Hematopoietic multipotent progenitor cell treated with erythropoietin and hydrocortisone succinate and interleukin-3 and kit ligand, for 6 days (in vitro differentiated cells): ENCODE data around the gene UQCR11.

Source experiments
- DNase-seq: peaks from one replicate; pipeline ENCODE4 v3.0.0-alpha.2; 2015

The UQCR11 gene

DNA sequence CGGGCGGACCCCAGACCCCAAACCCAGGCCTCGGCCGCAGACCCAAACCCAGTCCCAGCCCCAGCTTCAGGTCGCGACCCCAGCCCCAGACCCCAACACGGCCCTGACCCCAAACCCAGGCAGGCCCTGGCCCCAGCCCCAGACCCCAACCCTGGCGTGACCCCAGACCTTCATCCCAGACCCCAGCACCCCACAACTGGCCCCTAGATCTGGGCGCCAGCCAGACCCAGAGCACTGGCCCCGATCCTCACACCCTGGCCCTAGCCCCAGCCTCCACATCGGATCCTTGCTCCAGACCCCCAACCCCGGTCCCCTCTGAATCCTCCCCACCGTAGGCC is 20.1 kb downstream of the UQCR11 start:
- no peak for DNase-seq

DNA sequence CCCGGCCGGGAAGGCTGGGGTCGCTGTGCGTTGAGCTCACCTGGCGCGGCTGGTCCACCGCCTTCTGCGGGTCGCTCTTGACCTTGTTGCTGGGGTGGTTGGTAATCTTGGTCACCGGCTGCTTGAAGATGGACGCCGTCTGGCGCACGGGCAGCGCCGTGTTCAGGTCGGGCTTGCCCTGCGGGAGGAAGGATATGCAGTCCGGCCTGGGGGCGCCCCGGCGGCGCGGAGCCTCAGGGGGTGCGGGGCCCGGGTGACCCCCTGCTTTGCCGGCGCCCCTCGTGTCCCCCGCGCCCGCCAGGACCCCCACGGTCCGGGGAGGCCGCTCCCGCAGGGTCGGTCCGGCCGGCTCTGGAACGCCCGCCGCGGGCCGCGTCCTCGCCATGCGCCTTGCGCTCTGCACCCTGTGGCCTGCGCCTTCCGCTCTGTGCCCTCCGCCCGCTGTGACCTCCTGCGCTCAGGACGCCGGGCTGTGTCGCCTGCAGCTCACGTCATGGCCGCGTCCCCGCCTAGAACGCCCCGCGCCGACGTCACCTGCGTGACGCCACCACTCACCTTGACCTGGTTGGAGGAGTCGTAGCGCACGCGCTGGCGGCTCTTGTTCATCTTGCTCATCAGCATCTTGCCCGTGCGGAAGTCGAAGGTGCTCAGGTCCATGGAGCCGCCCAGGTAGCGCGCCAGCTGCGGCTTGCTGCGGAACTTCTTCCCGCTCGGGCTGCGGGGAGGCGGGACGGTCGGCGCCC is 20.6 kb downstream of the UQCR11 start:
- DNase-seq = no peak

DNA sequence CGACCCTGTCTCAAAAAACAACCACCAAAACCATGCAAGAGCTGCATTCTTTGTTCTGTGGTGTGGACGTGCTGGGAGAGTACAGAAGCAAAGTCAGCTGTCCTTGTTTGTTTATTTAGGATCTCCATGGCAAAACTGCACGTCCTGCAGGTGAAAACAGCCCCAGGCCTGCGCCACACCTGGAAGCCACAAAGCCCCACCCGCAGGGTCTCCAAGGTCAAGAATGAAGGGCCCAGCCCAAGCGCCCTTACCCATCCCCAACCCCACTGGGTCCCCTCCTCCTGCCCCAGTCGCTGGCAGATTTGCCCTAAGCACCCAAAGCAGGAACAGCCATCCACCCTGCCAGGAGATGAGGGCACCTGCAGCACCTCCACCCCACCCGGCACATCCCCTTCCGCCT is 23.1 kb downstream of the UQCR11 start:
- no peak for DNase-seq

DNA sequence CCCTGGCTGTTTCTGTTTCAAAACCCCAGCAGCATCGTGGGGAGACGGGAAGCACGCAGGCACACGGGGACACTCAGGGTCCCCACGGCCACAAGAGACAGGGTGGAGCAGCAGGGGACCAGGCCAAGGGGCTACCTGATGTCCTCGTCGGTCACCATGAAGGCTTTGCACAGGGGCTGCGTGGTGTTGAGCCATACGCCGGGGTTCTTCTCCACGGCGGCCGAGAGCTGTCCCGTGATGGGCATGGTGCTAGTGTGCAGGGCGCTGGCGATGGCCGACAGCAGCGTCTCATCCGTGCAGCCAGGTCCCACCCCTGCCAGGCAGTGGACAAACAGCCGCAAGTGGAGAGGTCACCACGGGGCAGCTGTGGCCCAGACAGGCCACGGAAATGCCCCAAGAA is 24.3 kb downstream of the UQCR11 start:
- DNase-seq = no peak

DNA sequence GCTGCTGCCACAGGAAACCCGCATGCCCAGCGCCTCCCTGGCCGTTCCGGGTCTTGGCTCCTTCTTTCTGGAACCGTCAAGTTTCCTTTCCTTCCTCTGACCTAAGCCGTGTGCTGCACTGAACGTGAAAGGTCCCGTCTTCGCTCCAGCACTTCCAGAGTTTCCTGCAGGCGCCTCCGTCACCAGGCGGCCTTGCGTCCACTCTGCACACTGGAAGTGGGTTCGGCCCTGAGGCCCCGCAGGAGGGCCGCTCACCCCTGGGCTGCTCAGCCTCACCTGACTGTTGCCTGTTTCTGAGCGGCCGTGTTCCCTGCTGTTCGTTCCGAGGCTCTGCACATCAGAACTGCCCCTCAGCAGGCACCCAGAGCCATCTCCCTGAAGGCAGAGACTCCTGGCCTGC is 24.9 kb downstream of the UQCR11 start:
- no peak for DNase-seq

DNA sequence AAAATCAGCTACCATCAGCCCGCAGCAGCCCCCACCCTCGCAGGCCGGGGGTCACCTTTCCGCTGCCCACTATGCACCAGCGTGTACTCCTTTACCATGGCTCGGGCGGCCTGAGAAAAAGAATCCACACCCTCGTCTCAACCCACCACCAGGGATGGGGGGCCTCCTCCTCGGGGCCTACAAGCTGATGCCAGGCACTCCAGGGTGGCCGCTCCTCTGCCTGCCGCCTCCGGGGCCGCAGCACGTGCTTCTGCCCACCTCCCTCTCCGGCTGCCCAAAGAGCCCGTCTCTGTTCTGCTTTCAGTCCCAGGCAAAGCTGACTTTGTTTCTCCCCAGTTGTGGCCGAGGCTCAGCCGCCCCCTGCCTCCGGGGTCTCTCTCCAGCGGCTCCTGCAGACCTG is 26.0 kb downstream of the UQCR11 start:
- DNase-seq = no peak

DNA sequence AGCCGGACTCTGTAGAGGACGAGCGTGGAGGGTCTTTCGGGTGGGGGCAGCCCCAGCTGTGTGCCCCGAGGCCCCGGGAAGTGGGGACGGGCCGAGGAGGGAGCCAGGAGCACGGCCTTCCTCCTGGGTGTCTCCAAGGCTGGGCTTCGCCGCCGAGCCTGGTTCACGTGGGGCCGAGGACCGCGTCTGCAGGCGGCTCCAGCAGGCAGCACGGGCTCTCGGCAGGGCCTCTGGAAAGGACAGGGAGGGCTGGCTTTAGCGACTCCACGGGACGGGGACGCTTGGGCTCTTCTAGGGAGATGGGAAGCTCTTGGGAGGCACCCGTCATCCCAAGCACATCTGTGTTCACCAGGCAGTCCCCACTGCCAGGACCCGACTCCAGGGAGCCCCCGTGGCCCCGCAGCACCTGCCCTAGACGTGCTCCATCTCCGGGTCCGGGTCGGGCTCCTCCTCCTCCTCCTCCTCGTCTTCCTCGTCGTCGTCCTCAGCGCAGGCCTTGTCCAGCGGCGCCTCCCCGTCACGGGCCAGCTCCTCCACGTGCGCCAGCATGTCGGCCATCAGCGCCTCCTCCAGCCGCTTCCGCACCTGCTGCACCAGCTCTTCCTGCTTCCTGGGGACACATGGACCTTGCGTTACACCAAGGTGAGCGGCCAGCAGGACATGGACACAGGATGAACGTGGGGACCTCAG is 27.2 kb downstream of the UQCR11 start:
- DNase-seq = no peak

DNA sequence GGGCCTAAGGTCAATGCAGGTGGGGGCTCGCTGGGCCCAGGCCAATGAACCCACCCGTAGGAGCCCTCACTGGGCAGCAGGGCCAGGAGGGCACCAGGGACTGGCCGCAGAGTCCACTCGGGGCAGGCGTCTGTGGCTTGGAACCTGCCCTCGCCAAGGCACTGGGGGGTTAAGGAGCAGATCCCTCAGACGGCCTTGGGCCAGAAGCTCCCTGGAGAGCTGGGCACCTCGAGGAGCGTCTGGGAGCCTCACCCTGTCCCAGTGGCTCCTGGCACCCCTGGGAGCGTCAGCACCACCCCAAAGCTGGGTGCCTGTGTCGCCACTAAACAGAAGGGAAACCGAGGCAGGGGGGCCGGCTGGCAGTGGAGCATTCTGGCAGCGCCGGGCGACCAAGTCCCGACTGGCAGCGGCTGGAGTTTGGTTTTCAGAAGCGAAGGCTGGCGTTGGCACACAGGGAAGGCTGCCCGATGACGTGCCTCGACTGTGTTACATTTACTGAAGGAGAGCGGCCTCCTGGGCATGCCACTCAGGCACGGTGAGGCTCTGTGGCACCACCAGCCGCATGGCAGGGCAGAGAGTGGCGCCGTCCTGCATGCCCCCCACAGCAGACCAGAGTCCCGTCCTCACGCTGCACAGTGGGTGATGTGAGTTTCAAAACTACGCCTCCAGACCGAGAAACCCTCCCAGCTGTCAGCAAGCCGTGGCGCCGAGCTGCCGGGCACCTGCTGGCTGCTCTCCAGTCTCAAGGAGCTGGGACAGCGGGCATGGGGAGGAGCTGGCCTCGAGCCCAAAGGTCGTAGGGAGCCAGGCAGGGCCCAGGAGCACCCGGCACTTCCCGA is 28.0 kb downstream of the UQCR11 start:
- DNase-seq = no peak

DNA sequence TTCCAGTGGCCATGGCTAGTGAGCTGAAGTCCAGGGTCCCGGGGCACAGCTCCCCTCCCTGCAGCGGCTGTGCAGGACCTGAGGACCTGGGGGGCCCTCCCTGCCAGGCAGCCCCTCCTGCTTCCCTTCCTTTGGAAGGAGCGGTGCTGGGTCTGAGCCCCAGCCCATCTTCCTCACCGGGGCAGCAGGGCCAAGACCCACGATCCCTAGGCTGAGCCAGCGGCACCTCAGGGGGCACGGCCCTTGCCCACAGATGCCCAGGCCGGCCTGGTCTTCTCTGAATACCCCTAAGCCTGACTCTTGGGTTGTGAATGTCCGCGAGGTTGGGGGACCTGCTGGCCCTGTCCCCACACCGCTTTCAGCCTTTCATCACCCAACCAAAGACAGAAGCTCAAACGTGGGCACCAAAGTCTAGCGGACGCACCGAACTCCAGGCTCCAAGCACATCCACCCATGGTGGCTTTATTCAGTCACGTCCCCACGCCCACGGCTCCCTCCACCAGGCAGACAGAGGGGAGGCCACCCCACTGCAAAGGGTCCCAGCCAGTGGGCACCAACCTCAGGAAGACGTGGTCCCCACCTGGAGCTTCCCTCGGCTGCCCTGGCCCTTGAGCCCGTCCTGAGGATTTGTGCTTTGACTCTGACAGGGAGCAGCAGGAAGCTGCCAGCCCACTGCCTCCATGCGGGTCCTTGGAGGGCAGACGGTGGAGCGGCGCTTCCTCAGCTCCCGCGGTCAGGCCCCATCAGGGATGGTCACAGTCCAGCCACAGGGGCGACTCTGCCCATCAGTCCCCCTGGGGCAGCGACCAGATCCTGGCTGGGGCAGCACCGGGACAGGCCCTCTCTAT is 28.8 kb downstream of the UQCR11 start:
- DNase-seq = no peak

DNA sequence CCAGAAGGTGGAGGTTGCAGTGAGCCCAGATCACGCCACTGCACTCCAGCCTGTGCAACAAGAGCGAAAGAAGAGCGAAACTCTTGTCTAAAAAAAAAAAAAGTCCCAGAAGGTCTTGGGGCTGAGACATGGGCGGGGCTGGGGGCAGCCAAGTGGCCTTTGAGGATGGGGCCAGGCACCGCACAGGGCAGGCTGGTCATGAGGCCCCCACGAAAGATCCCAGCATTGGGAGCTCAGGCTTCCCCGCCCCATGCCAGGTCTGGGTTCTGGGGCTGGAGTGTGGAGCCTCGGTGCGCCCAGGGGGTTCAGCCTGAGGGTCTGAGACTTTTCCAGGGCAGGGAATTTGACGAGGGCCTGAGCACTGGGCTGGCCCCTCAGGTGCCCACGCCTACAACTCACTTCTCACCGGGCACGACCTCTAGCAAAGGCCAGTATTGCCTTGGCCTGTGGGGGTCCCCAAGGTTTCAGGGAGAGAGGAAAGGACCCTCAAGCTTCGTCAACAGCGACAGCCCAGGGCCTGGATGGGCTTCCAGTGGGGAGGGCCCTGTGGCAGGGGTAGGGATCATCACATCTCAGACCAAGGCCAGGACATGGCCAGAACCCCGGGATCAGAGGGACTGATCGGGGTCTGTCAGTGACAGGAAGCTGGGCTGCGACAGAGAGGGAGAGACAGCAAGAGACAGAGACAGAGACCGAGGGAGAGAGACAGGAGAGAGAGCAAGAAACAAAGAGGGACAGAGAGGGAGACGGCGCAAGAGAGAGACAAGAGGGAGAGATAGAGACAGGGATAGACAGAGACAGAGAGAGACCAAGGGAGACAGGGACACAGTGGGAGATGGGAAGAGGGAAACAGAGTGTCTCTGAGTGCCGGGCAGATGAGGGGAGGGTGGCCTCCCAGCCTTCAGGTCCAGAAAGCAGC is 29.7 kb downstream of the UQCR11 start:
- no peak for DNase-seq

DNA sequence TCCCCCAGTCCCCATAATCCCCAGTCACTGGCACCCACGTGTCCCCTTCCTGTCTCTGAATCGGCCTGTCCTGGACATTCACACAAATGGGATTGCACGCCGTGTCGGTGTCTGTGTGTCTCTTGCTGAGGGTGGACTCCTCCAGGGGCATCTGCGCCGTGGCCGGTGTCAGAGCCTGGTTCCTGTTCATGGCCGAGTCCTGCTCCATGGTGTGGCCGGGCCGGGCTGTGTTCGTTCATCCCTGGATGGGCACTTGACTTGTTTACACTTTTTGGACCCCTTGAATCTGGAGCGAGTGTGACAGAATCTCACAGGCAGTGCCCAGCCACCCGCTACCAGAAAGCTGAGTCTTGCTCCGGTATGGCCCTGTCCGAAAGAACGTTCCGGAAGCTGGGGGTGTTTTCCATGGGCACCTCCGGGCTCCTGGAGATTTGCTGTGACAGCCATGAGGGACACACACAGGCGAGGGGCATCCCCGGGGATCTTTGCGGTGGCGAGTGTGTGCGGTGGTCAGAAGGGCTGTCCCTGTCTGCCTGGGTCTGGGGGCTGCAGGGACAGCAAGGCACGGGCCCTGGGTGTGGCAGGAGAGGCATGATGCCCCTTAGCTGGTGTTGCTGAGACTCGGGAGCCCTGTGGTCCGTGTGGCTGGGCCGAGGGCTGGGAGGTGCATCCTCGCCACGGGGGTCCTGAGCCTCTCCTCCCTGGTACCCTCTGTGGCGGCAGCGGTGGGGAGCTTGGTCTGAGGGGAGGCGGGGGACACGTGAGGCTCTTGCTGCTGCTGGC is 30.7 kb downstream of the UQCR11 start:
- no peak for DNase-seq

DNA sequence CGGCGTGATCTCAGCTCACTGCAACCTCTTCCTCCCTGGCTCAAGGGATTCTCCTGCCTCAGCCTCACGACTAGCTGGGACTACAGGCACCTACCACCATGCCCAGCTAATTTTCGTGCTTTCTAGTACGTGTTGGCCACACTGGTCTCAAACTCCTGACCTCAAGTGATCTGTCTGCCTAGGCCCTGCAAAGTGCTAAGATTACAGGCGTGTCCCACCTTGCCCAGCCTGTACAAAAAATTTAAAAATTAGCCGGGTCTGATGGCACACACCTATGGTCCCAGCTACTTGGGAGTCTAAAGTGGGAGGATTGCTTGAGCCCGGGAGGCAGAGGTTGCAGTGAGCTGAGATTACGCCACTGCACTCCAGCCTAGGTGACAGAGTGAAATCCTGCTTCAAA is 32.5 kb downstream of the UQCR11 start:
- no peak for DNase-seq

DNA sequence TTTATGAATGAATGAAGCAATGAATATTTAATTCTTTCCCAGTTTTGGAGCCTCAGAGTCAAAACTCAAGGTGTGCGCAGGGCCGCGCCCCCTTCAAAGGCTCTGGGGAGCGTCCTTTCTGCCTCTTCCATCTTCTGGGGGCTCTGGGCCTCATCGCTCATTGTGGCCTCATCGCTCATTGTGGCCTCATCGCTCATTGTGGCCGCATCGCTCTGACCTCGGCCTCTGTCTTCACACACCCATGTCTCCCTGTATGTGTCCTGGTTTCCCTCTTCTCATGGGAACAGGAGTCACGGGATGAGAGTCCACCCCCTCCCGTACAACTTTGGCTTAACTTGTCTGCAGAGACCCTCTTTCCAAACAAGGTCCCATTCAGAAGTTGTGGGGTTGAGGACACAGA is 33.9 kb downstream of the UQCR11 start:
- DNase-seq = no peak

DNA sequence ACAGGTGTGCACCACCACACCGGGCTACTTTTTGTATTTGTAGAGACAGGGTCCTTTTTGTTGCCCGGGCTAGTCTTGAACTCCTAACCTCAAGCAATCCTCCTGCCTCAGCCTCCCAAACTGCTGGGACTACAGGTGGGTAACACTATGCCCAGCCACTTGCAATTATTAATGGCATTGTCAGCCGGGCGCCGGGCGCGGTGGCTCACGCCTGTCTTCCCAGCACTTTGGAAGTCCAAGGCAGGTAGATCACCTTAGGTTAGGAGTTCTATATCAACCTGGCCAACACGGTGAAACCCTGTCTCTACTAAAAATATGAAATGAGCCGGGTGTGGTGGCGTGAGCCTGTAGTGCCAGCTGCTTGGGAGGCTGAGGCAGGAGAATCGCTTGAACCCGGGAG is 34.4 kb downstream of the UQCR11 start:
- no peak for DNase-seq

DNA sequence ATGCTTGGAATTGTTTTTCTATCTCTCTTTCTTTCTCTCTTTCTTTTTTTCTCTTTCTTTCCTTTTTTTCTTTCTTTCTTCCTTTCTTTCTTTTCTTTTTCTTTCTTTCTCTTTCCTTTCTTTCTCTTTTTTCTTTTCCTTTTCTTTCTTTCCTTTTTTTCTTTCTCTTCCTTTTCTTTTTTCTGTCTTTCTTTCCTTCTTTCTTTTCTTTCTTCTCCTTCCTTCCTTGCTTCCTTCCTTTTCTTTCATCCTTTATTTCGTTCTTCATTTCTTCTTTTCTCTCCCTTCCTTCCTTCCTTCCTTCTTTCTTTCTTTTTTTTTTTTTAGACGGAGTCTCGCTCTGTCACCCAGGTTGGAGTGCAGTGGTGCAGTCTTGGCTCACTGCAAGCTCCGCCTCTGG is 35.3 kb downstream of the UQCR11 start:
- no peak for DNase-seq

DNA sequence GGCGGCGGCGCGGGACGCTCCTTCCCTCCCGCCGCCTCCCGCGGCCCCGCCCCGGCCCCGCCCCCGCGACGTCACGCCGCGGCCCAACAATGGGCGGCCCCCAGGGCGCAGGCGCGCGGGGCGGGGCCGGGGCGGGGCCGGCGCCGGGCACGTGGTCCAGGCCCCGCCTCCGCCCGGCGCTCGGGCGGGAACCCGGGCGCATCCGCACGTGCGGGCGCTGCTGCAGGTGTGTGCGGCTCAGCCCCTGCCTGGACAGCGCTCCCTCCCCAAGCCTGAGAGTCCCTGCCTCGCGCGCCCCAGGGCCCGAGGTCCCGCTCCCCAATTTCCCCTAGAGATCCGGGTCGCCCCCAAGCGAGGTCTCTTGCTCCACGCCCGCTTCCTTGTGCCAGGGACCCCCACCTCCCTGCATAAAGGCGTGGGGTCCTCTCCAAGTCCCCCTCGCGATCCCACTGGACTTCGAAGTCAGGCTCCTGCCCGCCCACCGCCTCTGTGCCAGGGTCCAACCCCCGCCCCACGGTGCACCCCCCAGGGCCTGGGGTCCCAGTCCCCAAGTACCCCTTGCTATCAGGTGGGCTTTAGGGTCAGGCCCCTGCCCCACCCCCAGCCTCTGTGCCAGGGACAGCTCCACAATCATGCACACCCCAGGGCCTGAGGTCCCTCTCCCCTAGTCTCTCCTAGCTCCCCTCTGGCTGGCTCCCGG is 36.8 kb downstream of the UQCR11 start, which contains the start of gene MEX3D:
TSS of gene MEX3D (minus strand) at position 6 of the 700 bp plus-strand sequence. CDS start 267 bp downstream, outside the sequence.
- DNase-seq = peak; percentile 79

DNA sequence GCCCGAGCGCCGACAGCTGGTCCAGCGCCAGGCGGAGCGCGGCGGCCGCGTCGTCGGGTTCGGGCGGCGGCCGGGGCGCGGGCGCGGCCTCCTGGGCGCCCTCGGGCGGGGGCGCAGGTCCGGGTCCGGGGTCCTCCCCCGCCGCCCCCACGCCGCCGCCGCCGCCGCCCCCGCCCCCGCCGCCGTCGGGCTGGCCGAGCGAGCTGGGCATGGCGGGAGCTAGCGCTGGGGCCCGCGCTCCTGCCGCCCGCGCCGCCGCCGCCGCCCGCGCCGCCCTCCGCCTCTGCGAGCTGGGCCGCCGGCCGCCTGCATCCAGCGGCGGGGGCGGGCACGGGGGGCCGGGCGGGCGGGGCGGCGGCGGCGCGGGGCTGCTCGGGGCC is 37.4 kb downstream of the UQCR11 start:
- DNase-seq = no peak

DNA sequence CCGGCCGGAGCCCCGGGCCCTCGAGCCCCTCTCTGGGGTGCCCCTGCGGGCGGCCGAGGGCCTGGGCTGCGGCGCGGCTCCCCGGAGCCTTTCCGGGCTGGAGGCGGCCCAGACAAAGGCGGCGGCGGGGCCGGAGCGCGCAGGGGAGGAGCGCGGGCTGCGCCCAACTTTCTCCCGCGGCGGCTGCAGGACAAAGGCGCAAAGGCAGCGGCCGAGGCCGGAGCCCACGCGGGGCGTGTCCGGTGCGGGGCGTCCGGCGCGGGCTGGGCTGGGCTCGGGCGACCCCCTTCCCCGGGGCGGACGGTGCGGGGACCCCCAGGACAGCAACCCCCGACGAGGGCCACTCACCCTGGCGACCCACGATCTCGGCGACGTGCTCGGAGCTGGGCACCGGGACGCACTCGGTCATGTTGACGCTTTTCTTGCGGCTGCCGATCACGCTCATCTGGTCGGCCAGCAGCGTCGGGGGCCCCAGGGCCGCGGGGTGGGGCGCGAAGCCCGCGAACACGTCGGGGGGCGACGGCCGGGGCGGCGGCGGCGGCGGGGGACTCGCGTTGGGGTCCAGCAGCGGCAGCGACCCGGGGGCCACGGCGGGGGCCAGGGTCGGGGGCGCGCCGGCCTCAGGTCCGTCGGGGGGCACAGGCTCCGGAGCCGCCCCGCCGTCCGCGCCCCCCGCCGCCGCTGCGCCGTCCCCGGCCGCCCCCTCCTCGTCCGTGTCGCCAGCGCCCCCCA is 38.0 kb downstream of the UQCR11 start:
- peak; percentile 46 for DNase-seq

DNA sequence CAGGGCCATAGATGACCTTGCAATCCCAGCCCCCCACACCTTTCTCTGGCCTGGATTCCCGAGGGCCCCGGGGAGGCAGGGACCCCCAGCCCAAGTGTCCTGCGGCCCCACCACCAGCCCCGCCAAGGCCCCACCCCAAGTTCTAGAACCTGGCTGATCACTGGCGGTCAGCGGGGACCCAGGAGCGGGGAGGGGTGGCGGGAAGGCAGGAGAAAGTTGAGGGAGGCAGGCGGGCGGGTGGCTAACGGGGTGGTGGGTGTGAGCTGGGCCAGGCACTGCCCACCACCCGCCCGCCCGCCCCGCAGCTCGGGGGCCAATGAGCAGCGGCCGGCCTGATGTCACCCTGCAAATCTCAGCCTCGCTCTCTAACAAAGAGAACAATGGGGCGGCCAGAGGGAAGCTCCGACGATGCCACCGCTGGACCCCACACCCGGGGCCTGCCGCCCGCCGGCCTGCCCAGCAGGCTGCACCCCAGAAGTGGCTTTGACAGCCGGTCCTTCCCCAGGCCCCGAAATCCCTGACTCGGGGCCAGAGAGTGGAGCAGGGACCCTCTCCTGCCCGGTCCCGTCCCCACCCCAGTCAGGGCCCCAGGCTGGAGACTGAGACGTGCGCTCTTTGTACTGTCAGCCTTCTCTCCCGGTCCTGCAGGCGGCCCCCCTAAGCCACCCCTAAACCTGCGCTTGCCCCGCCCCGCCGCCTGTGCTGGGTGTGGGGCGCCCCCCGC is 38.7 kb downstream of the UQCR11 start:
- DNase-seq = no peak
